WTC11 (cell line): ENCODE measurements around the gene SLC38A1.

Experiments
- CREB1 ChIP-seq: sonication (generic); formaldehyde crosslinking; IDR thresholded peaks from 2 replicates; pipeline ENCODE4 v1.8.0; 2023; ENCODE audit warnings: mild to moderate bottlenecking, missing genetic modification reagents
- CTCF ChIP-seq: fragments of 200-600 bp; IDR thresholded peaks from 2 replicates; pipeline ENCODE4 v1.8.0; 2022; ENCODE audit warnings: antibody characterized with exemption

GRCh38 chr12:46258129-46258528 lies 10.7 kb downstream of the SLC38A1 start:
- no peak for TF ChIP-seq CREB1 (CRISPR knock-in tag)
- TF ChIP-seq CTCF = no peak
